Dermis blood vessel endothelial cell (primary cell): ENCODE measurements around the gene TEKTIP1. TPM values are rescaled to one million over a fixed set of nuclear protein-coding genes. Genes with fewer than 3 reads are reported as not detected.
"Not testable (repeated sequence)": the region's sequence is repeated elsewhere in the genome, so short reads cannot be mapped to it uniquely, and the experiment has no call there.

Source experiments
- DNase-seq: peaks from one replicate; pipeline ENCODE4 v3.0.0; 2010
- total RNA-seq: library from RNA; depleted of rRNA; stranded (reverse); fragments of >200 nt; gene quantifications from 2 replicates; pipeline ENCODE4 v1.2.3, GENCODE V29; 2014

Gene TEKTIP1
- total RNA-seq, 1 donor from 2014 or later = not detected

- no peak for DNase-seq
Observed at GRCh38 chr19:3524078-3524842, 14.7 kb upstream of the TEKTIP1 start.

- DNase-seq = no peak
Observed at GRCh38 chr19:3524904-3525451, 14.0 kb upstream of the TEKTIP1 start.

DNA sequence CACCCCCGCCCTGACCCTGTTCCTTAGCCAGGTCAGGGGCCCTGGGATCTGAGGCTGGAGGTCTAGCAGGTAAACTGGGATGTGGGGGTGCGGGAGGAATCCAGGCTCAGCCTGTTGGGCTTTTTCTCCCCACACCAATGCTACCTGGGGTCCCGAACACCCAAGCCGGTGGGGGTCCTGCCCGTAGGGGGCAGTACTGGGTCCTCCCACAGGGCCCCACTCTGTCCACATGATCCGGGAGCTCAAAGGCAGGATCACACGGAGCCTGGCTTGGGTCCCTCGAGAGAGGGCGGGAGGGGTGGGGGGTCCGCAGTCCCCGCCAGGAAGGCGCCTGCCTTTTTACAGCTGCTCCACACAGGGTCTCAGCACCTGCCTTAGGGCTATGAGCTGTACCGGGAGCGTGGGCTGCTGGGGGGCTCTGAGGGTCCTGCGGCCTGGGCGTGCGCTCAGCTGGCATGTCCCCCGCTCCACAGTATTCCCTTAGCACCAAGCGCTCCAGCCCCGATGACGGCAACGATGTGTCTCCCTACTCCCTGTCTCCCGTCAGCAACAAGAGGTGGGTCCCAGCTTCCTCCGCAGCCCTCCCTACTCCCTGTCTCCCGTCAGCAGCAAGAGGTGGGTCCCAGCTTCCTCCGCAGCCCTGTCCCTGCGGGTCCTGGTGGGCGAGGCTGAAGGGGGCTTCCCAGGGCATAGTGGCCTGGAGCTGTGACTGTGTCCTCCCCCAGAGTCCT lies 12.3 kb upstream of the TEKTIP1 start:
- no peak for DNase-seq

DNA sequence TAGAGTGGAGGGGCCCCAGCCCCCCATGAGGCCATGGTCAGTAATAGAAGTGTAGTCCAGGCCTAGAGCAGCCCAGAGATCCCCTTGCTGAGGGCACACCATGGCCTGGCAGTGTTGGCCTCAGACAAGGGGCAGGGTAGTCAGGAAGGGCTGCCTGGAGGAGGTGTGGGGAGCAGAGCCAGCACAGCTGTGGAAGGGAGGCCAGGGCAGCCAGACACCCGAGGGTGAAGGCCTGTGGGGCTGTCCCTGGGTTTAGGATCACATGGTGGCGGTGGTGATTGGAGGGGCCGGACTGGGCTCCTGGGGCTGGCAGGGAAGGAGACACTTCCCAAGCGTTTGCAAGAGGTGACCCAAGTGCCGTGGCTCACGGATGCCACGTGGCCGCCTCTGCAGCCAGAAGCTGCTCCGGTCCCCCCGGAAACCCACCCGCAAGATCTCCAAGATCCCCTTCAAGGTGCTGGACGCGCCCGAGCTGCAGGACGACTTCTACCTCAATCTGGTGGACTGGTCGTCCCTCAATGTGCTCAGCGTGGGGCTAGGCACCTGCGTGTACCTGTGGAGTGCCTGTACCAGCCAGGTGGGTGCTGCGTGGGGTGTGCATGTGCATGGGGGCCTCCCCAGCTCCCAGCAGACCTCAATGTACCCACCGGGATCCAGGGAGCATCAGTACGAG lies 11.6 kb upstream of the TEKTIP1 start:
- DNase-seq = no peak

DNA sequence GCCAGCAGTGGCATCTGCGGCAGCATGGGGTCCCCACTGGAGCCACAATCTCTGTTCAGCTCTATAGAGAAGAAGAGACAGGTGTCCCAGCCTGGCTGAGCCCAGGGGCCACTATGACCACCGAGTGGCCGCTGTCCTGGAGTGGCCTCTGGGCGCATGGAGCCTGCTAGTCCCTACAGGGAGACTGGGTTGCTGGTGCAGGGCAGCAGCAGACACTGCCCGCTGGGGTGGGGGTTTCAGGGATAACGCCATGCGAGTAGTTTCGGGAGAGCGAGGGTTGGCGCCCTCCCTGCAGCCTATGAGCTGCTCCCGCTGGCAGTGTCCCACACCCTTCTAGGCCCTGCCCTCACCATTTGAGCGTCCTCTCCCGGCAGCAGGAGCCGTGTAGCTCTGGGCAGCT lies 10.9 kb upstream of the TEKTIP1 start:
- DNase-seq = no peak

GRCh38 chr19:3528539-3529211 lies 10.3 kb upstream of the TEKTIP1 start:
- no peak for DNase-seq

GRCh38 chr19:3529299-3529698 lies 9.7 kb upstream of the TEKTIP1 start:
- DNase-seq = not testable (repeated sequence)

- no peak for DNase-seq
Observed at GRCh38 chr19:3530389-3530788, 8.6 kb upstream of the TEKTIP1 start.

GRCh38 chr19:3531716-3532115 lies 7.3 kb upstream of the TEKTIP1 start:
- no peak for DNase-seq

DNA sequence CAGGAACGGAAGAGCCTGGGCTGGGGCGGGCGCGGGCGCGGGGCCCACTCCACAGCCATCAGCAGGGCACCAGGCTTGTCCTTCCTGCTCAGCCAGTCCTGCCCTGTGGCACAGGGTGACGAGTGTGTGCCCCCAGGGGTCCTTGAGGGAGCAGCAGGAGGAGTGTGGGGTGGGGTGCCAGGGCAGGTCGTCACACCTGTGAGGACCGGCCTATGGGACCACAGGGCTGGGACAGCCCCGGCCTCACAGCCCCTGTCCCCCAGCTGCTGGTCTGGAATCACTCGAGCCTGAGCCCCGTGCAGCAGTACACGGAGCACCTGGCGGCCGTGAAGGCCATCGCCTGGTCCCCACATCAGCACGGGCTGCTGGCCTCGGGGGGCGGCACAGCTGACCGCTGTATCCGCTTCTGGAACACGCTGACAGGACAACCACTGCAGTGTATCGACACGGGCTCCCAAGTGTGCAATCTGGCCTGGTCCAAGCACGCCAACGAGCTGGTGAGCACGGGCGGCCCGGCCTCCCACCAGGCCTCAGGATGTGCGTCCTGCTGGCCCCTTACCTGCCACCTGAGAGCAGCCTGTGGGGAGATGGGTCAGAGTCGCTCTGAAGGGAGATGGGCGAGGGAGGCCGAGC lies 6.7 kb upstream of the TEKTIP1 start:
- DNase-seq = no peak

- no peak for DNase-seq
Observed at GRCh38 chr19:3533033-3533432, 5.9 kb upstream of the TEKTIP1 start.

DNA sequence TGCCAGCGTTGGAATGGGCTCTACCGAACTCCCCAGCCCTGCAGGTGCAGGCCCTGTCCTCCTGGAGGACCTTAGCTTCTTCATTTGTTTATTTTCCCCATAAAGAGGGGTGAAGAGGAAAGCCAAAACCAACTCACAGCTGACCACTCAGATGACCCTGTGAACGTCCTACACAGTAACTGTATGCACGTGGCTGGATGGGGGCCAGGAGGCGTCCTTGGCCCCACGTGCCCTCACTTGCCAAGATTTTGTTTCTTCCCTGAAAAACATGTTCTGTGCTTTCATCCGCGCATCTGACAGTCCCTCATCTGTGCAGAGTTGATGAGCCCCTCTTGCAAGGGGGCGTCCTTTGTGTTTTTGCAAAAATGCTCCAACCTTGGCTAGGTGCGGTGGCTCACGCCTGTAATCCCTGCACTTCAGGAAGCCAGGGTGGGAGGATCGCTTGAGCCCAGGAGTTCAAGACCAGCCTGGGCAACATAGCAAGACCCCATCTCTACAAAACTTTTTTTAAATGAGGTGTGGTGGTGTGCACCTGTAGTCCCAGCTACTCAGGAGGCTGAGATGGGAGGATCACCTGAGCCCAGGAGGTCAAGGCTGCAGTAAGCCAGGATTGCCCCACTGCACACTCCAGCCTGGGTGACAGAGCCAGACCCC lies 5.3 kb upstream of the TEKTIP1 start:
- DNase-seq = no peak

- DNase-seq = no peak
Observed at GRCh38 chr19:3534375-3535234, 4.4 kb upstream of the TEKTIP1 start.

DNA sequence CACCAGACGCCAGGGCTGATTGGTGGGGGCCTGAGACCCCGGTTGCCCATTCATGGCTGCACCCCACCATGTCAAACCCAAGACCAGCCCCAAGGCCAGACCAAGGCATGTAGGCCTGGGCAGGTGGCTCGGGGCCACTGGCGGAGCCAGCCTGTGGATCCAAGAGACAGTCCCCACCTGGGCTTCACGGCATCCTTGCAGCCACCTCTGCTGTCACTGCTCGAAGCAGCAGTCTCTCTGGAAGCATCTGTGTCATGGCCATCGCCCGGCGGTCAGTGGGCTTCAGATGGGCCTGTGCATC lies 3.8 kb upstream of the TEKTIP1 start:
- DNase-seq = no peak

- DNase-seq = no peak
Observed at GRCh38 chr19:3535563-3535965, 3.4 kb upstream of the TEKTIP1 start.

GRCh38 chr19:3535981-3536380 lies 3.0 kb upstream of the TEKTIP1 start:
- DNase-seq = no peak

- no peak for DNase-seq
Observed at GRCh38 chr19:3536429-3537100, 2.4 kb upstream of the TEKTIP1 start.

- DNase-seq = no peak
Observed at GRCh38 chr19:3537101-3537437, 1.9 kb upstream of the TEKTIP1 start.

- DNase-seq = no peak
Observed at GRCh38 chr19:3537438-3538240, 1.3 kb upstream of the TEKTIP1 start.
